ENCODE measurements around the gene GRK1. TPM values are rescaled to one million over a fixed set of nuclear protein-coding genes. Genes with fewer than 3 reads are reported as not detected.

Gene GRK1
- not detected in 2 replicates for total RNA-seq

GRCh38 chr13:113666951-113667701 lies at the start of gene GRK1:
Gene GRK1 (plus strand): TSS chr13:113667219. CDS start chr13:113667387, 168 bp downstream.

GRCh38 chr13:113657851-113658741 lies 8.9 kb upstream of the GRK1 start, which contains the start of gene ATP4B:
Gene ATP4B (minus strand): TSS chr13:113658198. CDS start chr13:113658144, 54 bp downstream.

GRCh38 chr13:113758651-113759524 lies 91.9 kb downstream of the GRK1 start, which contains the start of gene TMEM255B:
Gene TMEM255B (plus strand): TSS chr13:113759226. CDS start chr13:113759270, 44 bp downstream.

Other genes with a start within 250 kb of the GRK1 start
- gene ADPRHL1, start 213.7 kb upstream of the GRK1 start, total RNA-seq, result 0.68 and 0.70 TPM in 2 replicates
- gene DCUN1D2, start 176.5 kb upstream of the GRK1 start, total RNA-seq, result 4.1 and 4.4 TPM in 2 replicates
- gene TFDP1, start 82.5 kb upstream of the GRK1 start, total RNA-seq, result 56.0 and 95.7 TPM in 2 replicates
- gene ATP4B, start 9.0 kb upstream of the GRK1 start, total RNA-seq, result not detected in 2 replicates
- gene TMEM255B, start 92.0 kb downstream of the GRK1 start, total RNA-seq, result 2.2 and 4.1 TPM in 2 replicates
- 213 and 269 TPM in 2 replicates for gene GAS6, start 196.9 kb downstream of the GRK1 start, total RNA-seq